Measurements from ENCODE around the gene BPIFB3.
"Not testable (repeated sequence)": the region's sequence is repeated elsewhere in the genome, so short reads cannot be mapped to it uniquely, and the experiment has no call there.

The BPIFB3 gene

DNA sequence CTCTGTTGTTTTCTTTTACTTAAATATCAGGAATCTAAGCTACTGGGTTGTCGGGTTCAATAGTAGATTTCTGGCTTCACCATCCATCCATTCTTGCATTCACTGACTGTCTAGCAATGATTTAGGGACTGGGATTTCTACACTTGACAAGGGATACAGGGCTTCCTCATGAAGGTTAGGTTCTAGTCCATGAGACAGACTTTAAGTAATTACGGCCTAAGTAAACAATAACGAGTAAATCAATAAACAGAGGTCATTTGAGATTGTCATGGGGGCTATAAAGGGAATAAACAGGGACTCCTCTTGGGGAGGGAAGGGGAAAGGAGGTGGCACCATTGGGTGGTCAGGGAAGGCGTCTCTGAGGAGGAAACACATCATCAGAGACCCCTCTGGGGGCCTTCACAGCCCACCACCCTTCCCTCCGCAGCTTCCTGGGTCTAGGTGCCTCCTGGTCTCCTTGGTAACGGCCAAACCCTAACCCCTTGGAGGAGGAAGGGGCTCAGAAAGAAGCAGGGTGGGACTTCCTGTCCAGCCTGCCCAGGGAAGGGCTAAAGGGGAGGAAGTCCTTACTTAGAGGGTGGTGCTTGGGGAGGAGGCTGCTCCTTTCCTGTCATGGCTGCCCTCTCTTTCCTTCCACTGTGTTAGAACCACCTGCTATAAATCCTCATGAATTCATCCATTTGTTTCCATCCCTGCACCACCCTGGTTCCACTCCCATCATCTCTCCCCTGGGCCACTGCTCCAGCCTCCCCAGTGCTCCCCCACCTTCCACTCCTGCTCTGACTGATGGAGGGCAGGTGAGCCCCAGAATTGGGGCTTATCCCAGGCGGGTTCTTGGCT lies 59.1 kb downstream of the BPIFB3 start:
- DNase-seq (ENCODE audit: low read depth in 1 of 2, low spot score in 1 of 2): no peak

DNA sequence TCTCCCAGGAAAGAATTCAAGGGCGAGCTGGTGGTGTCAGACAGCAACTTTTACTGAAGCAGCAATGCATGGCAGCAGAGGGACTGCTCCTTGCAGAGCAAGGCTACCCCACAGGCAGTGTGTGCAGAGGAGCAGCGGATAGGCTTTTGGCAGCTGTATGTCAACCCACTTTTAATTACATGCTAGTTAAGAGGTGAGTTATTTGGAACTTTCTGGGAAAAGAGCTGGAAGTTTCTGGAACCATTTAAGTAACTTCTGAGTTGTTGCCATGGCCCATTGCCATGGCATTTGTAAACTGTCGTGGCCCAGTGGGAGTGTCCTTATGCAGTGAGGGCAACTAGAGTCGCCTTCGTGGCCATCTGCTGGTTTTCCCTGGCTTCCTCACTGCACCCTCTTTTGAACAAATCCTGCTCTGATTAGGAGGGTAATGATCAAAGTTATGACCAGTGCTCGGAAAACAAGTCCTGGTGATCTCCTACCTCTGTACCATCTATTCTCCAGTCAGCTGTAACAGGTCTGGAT lies 59.7 kb downstream of the BPIFB3 start:
- DNase-seq (ENCODE audit: low read depth in 1 of 2, low spot score in 1 of 2): no peak

DNA sequence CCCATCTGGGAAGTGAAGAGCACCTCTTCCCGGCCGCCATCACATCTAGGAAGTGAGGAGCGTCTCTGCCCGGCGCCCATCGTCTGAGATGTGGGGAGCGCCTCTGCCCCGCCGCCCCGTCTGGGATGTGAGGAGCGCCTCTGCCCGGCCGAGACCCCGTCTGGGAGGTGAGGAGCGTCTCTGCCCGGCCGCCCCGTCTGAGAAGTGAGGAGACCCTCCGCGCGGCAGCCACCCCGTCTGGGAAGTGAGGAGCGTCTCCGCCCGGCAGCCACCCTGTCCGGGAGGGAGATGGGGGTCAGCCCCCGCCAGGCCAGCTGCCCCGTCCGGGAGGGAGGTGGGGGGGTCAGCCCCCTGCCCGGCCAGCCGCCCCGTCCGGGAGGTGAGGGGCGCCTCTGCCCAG lies 61.8 kb downstream of the BPIFB3 start:
- not testable (repeated sequence) for DNase-seq (ENCODE audit: low read depth in 1 of 2, low spot score in 1 of 2)

DNA sequence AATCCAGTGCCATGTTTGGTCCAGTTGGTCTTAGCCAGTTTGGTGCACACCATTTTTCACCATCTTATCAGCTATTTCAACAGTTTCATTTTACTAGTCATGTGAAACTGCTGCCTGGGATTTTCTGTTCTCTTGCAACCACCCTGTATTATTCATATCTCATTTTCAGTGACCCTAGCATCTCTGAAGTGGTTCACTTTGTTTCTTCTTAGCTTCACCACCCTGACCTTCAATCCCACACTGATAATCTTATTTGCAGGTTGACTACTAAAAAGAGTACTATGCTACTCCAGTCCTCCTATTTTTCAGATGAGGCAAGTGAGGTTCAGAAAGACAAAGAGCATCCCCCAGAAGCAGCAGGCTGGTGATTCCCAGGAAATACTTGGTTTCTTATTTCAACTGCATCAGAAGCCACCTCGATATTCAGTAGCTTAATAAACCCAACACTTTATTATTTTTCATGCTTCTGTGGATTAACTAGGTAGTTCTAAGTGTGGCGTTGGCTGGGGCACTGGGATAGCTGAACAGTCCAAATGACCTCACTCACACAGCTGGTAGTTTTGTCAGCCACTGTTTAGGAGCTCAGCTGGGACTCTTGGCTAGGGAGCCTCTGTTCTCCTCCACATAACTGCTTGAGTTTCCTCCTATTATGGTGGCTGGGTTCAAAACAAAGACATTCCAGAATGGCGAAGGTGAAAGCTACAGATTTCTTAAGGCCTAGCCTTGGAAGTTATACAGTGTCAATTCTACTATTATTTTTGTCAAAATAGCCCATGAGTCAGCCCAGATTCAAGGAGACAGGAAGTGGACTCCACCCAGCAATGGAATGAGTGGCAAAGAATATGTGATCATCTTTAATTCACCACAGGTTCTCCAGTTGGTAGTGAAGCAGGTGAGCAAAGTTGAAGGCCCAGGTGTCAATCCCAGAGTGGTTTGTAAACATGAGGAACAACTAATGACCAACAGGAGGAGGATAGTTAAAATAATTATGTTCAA lies 66.3 kb downstream of the BPIFB3 start:
- no peak for DNase-seq (ENCODE audit: low read depth in 1 of 2, low spot score in 1 of 2)

DNA sequence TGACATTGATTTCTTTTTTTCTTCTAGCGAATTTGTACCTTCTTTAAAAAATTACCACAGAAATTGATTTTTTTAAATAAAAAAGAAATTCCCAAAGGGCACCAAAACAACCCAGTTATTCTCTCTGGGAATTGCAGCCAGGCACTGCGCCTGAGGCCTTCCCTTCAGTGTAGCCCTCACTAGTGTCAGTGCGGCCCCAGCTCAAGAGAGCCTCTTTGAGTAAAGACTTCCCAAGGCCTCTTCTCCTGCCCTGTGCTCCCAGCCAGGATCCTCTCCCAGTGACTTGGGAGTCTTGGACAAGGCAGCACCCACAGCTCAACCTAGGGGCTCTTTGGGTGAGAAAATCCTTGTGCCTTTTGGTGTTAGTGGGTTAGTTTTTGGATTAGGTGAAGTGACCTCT lies 67.2 kb downstream of the BPIFB3 start:
- DNase-seq (ENCODE audit: low read depth in 1 of 2, low spot score in 1 of 2): no peak

DNA sequence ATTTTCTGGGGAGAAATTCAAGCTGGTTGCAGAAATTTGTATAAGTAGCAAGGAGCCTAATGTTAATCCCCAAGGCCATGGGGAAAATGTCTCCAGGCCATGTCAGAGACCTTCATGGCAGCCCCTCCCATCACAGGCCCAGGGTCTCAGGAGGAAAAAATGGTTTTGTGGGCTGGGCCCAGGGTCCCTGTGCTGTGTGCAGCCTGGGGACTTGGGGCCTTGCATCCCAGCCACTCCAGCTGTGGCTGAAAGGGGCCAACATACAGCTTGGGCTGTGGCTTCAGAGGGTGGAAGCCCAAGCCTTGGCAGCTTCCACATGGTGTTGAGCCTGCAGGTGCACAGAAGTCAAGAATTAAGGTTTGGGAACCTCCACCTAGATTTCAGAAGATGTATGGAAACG lies 68.6 kb downstream of the BPIFB3 start:
- DNase-seq (ENCODE audit: low read depth in 1 of 2, low spot score in 1 of 2): not testable (repeated sequence)

All from activated T-helper 1 cell treated with anti-CD3 and anti-CD28 coated beads, Interleukin-2, amount 50 U/mL, for 16 hours (primary cell).